Measurements from ENCODE around the gene FAXDC2. TPM values are rescaled to one million over a fixed set of nuclear protein-coding genes. Genes with fewer than 3 reads are reported as not detected.

FAXDC2 gene
- total RNA-seq, 4 donors from 2014 or later = 1.6 to 30.1 (median 7.3) TPM

DNA sequence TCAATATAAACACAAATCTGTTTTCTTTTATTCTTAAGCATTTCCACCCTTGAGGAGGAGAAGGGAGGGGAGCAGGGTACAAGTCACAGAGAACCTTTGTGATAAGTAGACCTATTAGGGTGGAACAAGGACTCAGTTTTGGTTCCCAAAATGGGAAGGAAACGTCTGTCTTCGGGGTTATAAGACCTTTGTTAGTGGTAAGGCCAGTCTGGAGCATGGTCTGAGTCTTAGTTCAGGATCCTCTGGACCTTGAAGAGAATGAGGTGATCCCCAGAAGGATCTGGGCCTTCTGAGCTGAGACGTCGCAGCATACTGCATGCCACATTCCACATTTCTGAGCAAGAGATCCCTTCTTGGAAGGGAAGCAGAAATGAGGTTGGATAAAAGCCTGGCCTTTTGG is 37.2 kb downstream of the FAXDC2 start:
- 70 to 71% methylated on average over 4 of the region's 4 CpGs for WGBS, 2 donors

DNA sequence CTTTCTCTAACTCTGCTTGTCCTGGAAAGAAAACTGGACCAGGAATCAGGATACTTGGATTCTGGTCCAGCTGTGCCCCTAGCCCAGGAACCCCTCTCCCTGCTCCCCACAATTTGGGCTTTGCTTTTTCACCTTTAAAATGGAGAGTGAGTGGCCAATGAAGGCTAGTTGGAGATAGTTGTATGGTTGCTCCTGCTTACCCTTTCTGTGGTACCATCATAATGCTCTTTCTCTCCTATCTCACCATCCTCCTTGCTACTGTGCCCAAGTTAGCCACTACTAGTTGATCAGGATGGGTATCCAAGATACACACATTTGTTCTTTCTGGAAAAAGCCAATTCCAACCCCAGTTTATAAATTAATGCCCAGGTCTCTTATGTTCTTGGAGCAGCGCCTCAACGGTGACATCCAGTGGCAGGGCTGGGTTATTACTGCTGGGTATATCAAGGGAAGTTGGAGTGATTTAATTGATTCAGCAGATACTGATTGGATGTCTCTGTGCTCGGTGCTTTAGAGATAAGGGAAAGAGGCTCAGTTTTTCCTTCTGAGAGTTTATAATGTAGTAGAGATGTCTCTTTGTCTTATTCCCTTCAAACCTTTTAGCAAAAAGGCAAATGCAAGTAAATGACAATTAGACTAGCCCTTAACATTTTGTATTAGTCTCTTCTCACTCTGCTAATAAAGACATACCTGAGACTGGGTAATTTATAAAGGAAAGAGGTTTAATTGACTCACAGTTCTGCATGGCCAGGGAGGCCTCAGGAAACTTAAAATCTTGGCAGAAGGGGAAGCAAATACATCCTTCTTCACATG is 38.5 kb downstream of the FAXDC2 start:
- Histone ChIP-seq H3K9me3 (no peaks in the 10 kb centered on the region), H3K36me3 (peaks cover 24 to 100% (median 41%) of the 10 kb centered on the region in 3 donors), H3K27ac (no peak overlapping the region), H3K27me3 (no peaks in the 10 kb centered on the region), H3K4me1 (no peaks in the 10 kb centered on the region), H3K4me3 (no peak overlapping the region)
- no peak for DNase-seq
- intact Hi-C loops (cut with DNase I) = loop anchor here (5.0 to 10.0 kb wide), 2 partner anchors 57 to 160 kb away; partner anchors contain the start of gene LARP1
- 20 to 49% methylated on average over 1 to 3 of the region's 3 CpGs for WGBS, 2 donors
- TF ChIP-seq, protein P1, sequence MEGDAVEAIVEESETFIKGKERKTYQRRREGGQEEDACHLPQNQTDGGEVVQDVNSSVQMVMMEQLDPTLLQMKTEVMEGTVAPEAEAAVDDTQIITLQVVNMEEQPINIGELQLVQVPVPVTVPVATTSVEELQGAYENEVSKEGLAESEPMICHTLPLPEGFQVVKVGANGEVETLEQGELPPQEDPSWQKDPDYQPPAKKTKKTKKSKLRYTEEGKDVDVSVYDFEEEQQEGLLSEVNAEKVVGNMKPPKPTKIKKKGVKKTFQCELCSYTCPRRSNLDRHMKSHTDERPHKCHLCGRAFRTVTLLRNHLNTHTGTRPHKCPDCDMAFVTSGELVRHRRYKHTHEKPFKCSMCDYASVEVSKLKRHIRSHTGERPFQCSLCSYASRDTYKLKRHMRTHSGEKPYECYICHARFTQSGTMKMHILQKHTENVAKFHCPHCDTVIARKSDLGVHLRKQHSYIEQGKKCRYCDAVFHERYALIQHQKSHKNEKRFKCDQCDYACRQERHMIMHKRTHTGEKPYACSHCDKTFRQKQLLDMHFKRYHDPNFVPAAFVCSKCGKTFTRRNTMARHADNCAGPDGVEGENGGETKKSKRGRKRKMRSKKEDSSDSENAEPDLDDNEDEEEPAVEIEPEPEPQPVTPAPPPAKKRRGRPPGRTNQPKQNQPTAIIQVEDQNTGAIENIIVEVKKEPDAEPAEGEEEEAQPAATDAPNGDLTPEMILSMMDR (IDR thresholded peaks at IDR 0.05) = peak; percentile 81 to 92 (median 87)
- TF ChIP-seq POLR2A (IDR thresholded peaks at IDR 0.05) = no peak

More for the DNA sequence above, 37.2 kb downstream of the FAXDC2 start:
- Histone ChIP-seq H3K27me3 (no peaks in the 10 kb centered on the region), H3K9me3 (no peaks in the 10 kb centered on the region), H3K27ac (no peak overlapping the region), H3K36me3 (peaks cover 22 to 100% (median 41%) of the 10 kb centered on the region in 3 donors), H3K4me1 (no peaks in the 10 kb centered on the region), H3K4me3 (no peak overlapping the region)
- no peak for TF ChIP-seq POLR2A (IDR thresholded peaks at IDR 0.05)
- TF ChIP-seq, protein P1 (IDR thresholded peaks at IDR 0.05) = no peak
- no peak for DNase-seq
- intact Hi-C loops (cut with DNase I) = loop anchor here (5.0 to 10.0 kb wide), 2 partner anchors 58 to 161 kb away; partner anchors contain the start of gene LARP1

DNA sequence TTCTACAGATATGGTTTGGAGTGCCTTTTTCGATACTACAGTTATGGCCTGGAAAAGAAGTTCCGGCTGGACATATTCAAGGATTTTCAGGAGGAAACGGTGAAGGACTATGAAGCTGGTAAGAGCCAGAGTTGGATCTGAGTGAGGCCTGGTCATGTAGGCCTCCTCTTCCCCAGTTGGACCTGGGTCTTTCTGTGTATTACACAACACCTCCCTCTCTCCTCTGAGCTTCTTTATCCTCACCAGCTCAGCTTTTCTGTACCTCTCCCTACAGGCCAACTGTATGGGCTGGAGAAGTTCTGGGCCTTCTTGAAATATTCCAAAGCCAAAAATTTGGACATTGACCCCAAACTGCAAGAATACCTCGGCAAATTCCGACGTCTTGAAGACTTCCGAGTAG is 39.2 kb downstream of the FAXDC2 start:
- peaks cover 24 to 100% (median 43%) of the 10 kb centered on the region in 3 donors for H3K36me3 ChIP-seq

DNA sequence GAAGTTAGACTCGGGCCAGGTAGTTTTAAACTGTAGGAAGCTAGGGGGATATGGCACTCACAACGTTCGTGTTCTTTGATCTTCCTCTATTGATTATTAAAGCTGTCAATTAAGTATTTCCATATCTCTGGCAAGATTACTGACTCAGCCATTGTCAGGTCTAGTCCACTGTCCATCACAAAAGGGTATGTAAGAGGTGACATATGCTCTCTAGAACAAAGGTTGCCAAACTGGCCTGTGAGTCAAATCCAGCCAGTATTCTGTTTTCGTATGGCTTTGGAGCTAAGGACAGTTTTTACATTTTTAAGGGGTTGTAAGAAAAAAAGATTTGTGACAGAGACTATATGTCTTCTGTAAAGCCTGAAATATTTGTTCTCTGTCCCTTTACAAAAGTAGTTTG is 44.2 kb downstream of the FAXDC2 start:
- Histone ChIP-seq H3K27ac (no peak overlapping the region), H3K9me3 (no peaks in the 10 kb centered on the region), H3K36me3 (peaks cover 40 to 100% (median 62%) of the 10 kb centered on the region in 3 donors), H3K27me3 (no peaks in the 10 kb centered on the region), H3K4me3 (no peak overlapping the region), H3K4me1 (no peaks in the 10 kb centered on the region)
- intact Hi-C loops (cut with DNase I) = no loop called here
- WGBS, 2 donors = 70 to 82% methylated on average over 4 of the region's 4 CpGs
- DNase-seq = no peak
- TF ChIP-seq, protein P1 (IDR thresholded peaks at IDR 0.05) = no peak
- no peak for TF ChIP-seq POLR2A (IDR thresholded peaks at IDR 0.05)

More for the DNA sequence above, 39.2 kb downstream of the FAXDC2 start:
- Histone ChIP-seq H3K9me3 (no peaks in the 10 kb centered on the region), H3K27ac (no peak overlapping the region), H3K4me1 (no peaks in the 10 kb centered on the region), H3K4me3 (no peak overlapping the region), H3K27me3 (no peaks in the 10 kb centered on the region)
- 67 to 87% methylated on average over 3 to 7 of the region's 7 CpGs for WGBS, 2 donors
- DNase-seq = no peak
- intact Hi-C loops (cut with DNase I) = loop anchor here (5.0 to 10.0 kb wide), 2 partner anchors 56 to 159 kb away; partner anchors contain the start of gene LARP1
- TF ChIP-seq, protein P1 (IDR thresholded peaks at IDR 0.05) = no peak

DNA sequence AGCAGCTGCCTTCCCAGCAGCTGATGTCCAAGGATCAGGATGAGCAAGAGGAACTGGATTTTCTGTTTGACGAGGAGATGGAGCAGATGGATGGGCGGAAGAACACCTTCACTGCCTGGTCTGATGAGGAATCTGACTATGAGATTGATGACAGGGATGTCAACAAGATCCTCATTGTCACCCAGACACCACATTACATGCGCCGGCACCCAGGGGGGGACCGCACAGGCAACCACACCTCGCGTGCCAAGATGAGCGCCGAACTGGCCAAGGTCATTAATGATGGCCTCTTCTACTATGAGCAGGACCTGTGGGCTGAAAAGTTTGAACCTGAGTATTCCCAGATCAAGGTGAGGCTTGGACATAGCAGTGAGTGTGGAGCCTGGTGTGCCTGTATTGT is 48.4 kb downstream of the FAXDC2 start:
- no peak overlapping the region for H3K27ac ChIP-seq
- no peak overlapping the region for H3K4me3 ChIP-seq
- H3K36me3 ChIP-seq = peaks cover 48 to 100% (median 77%) of the 10 kb centered on the region in 3 donors
- no peaks in the 10 kb centered on the region for H3K9me3 ChIP-seq
- no peak for DNase-seq
- intact Hi-C loops (cut with DNase I) = no loop called here
- no peaks in the 10 kb centered on the region for H3K4me1 ChIP-seq
- TF ChIP-seq POLR2A (IDR thresholded peaks at IDR 0.05) = no peak
- TF ChIP-seq, protein P1 (IDR thresholded peaks at IDR 0.05) = no peak
- 93 to 96% methylated on average over 7 of the region's 9 CpGs for WGBS, 2 donors
- no peaks in the 10 kb centered on the region for H3K27me3 ChIP-seq
